Measurements from ENCODE around the gene STRA8.
A peak's percentile ranks its signal among the peaks of the same experiment; 100 is the strongest.

DNA sequence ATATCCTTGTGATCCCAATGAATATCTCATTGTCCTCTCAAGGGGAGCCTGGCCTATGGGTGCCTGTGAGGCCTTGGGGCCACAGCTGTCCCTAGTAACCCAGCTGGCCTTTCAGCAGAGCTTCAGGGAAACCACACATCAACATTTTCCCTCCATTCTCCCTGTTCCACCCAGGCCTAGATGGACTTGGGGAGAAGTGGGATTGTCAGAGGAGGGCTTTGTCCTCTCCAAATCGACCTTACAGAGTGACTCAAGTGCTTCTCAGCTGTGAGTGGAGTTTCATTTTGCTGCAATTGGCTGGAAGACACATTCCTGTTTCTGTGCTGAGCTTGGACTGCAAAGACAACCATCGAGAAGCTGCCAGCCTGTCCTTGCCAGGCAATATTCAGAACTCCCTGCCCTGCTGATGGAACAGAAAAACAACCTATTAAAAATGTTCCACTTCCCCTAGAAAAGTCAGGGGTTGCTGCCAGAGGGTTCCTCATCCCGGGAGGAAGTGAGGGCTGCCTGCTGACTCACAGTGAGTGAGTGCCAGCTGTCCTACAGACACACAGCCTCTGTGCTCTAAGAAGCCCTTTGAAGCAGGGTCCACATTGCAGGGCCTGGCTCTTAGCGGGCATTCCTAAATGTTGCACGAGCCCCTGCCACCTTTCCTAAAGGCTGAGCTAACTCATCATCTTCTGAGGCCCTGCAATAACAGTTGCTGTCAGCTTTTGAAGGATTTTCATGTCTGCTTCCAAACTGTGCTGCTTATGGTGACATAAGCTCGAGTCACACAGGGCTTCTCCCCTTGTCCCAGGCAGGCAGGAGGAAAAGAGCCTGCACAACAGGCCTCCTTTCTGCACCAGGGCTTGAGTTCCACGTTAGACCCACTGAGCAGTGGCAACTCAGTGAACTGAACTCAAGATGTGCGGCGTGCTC, 20.5 kb downstream of the STRA8 start:
- TF ChIP-seq, protein P1, sequence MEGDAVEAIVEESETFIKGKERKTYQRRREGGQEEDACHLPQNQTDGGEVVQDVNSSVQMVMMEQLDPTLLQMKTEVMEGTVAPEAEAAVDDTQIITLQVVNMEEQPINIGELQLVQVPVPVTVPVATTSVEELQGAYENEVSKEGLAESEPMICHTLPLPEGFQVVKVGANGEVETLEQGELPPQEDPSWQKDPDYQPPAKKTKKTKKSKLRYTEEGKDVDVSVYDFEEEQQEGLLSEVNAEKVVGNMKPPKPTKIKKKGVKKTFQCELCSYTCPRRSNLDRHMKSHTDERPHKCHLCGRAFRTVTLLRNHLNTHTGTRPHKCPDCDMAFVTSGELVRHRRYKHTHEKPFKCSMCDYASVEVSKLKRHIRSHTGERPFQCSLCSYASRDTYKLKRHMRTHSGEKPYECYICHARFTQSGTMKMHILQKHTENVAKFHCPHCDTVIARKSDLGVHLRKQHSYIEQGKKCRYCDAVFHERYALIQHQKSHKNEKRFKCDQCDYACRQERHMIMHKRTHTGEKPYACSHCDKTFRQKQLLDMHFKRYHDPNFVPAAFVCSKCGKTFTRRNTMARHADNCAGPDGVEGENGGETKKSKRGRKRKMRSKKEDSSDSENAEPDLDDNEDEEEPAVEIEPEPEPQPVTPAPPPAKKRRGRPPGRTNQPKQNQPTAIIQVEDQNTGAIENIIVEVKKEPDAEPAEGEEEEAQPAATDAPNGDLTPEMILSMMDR (IDR thresholded peaks at IDR 0.05) = no peak
- peak in 1 of 4 donors; percentile 24 for TF ChIP-seq POLR2A (IDR thresholded peaks at IDR 0.05)
- peak in 1 of 2 donors; percentile 8 for TF ChIP-seq POLR2AphosphoS5 (IDR thresholded peaks at IDR 0.05)
- TF ChIP-seq EP300 (IDR thresholded peaks at IDR 0.05) = no peak

Data from upper lobe of left lung (tissue), 4 donors.